Stimulated activated CD8-positive, alpha-beta memory T cell treated with anti-CD3 and anti-CD28 coated beads, Interleukin-4, amount 100 ng/mL, for 48 hours (primary cell): Measurements from ENCODE around the gene HSF4.
A peak's percentile ranks its signal among the peaks of the same experiment; 100 is the strongest.

Source experiments
- DNase-seq: peaks from one replicate; pipeline ENCODE4 v3.0.0-alpha.2; 2020

HSF4 gene

GRCh38 chr16:67169011-67169451, 4.5 kb downstream of the HSF4 start:
- DNase-seq: no peak

DNA sequence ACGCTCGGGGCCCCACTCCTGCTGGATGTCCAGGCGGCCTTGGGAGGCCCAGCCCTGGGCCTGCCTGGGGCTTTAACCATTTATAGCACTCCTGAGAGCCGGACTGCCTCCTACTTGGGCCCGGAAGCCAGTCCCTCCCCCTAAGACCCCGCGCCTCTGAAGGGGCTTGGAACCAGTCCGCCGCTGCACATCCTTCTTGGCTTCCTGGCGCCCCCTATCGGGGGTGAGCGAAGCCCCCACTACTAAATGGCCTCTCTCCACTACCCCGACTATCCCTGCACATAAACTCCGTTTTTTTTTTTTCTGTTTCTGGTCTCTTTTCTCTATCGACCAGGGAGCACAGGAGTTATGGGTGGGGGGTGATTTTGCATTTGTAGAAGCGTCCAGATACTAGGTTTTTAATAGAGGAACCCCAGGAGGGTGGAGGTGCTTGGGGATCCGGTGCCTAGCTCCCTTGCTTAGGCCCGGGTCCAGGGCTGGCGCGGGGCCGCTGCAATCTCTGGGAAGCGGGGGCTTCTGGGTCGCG, 5.2 kb downstream of the HSF4 start:
- DNase-seq: peak; percentile 77

GRCh38 chr16:67170168-67170948, 5.8 kb downstream of the HSF4 start, which contains the start of gene NOL3:
TSS of gene NOL3 (plus strand) at chr16:67170538.
- peak; percentile 73 for DNase-seq

GRCh38 chr16:67170949-67171649, 6.6 kb downstream of the HSF4 start:
- DNase-seq: no peak

- DNase-seq: no peak
Measured at GRCh38 chr16:67173323-67173722, 8.8 kb downstream of the HSF4 start.

- peak; percentile 76 for DNase-seq
Measured at GRCh38 chr16:67173808-67174705, 9.5 kb downstream of the HSF4 start.

GRCh38 chr16:67174706-67175231, 10.2 kb downstream of the HSF4 start:
- no peak for DNase-seq

DNA sequence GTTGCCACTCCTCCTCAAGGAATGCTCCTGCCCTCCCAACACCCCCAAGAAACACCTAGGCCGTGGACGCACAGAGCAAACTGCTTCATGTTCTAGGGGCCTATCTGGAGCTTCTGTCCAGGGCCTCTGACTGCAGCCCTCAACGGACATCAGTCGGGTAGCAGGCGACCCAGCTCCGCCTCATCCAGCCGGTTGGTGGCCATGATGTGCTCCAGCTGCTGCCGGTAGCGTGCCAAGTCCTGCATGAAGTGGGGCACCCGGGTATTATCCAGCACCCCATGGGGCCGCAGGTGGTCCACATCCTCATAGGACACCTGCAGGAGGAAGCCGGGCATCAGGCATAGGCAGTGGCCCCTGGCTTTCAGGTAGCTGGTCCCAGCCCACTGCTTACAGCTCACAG, 12.1 kb downstream of the HSF4 start:
- no peak for DNase-seq

DNA sequence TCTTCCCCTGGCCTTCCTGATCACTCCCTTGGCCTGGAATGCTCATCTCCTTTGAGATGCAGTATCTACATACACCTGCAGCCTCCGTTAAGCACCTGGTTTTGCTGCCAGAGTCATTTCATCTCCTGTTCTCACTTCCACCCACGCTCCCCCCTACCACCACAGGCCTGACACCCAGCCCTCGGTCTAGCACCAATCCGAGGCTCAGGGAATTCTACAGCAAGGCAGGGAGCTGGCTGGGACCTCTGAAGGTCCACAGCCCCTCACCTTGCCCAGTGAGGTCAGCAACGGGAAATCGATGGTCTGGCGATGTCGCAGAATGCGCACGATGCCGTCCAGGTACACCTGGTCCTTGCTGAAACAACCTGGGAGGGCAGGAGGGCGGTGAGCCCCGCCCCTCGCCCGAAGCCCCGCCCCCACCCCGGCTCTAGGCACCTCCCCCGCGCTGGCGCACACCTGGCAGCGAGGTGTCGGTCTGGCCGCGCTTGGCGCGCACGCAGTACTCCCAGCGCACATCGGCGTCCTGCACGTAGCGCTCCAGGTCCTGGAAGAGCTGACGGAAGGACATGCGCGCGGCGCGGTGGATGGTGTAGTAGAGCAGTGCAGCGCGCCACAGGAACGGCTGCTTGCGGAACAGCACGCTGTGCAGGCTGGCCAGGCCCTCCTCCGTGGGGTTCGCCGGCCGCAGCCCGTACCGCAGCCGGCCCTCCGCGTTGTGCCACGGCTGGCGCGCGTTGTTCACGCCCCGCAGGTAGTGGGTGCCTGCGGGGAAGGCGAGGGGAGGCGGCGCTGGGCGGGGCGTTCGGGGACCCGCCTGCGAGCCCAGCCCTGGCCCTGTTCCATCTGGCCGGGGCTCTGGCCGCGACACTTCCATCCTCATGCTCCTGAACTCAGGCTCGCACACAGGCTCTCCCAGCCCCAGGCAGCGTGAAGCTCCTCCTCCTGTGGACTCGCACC, 13.5 kb downstream of the HSF4 start:
- no peak for DNase-seq

GRCh38 chr16:67179421-67180080, 15.0 kb downstream of the HSF4 start:
- no peak for DNase-seq

DNA sequence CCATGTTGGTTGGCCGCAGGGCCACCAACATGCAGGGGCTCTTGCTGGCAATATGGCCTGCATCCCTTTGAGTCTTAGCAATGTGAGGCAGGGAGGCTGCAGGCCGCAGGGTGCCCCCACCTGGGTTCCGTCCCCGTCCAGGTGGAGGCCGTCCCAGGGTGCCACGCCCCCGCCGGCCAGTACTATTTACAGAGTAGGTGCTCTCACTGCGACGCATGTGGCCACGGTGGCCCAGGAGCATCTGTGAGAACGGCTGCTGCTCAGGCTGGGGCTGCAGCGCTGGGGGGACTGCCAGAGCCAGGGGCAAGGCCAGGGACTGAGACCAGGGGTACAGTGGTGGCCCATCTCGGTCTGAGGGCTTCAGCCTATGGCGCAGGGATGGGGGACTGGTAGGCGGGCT, 15.6 kb downstream of the HSF4 start:
- DNase-seq: no peak

DNA sequence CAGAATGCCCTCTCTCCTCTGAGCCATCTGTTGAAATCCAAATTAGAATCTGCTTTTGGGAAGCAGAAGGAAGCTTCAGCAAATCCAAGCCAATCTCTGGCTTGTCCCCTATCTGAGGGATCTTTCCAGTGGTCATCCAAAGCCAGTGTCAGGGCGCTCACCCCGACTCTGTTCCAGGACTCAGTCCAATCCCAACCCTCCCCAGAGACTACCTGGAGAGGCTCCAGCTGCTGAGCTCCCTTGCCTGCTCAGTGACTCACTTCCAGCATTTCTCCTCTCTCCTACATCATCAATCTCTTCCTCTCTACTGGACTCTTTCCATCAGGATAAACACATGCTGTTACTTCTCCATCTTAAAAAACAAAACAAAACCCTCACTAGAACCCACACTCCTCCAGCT, 16.8 kb downstream of the HSF4 start:
- DNase-seq: no peak

- no peak for DNase-seq
Measured at GRCh38 chr16:67182288-67182687, 17.7 kb downstream of the HSF4 start.

DNA sequence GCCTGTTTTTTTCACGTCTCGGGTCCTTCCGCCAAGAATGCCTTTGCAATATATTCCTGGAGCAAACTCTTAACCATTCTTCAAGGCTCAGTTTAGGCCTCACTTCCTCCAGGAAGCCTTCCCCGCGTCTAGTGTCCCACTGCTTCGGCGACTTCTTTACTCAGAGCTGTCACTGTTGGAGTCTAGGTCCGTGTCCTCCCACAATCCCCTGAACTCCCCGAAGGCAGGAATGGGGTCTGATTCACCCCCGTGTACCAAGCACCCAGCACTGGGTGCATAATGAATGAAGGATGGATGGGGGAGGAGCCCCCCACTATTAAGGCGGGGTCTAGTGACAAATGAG, 18.7 kb downstream of the HSF4 start:
- no peak for DNase-seq

- peak; percentile 94 for DNase-seq
Measured at GRCh38 chr16:67183627-67184452, 19.3 kb downstream of the HSF4 start, which contains the start of gene MATCAP1. TSS of gene MATCAP1 (minus strand) at chr16:67183963. CDS start at chr16:67180610, 3,353 bp downstream.

- DNase-seq: no peak
Measured at GRCh38 chr16:67184453-67184994, 20.0 kb downstream of the HSF4 start.

DNA sequence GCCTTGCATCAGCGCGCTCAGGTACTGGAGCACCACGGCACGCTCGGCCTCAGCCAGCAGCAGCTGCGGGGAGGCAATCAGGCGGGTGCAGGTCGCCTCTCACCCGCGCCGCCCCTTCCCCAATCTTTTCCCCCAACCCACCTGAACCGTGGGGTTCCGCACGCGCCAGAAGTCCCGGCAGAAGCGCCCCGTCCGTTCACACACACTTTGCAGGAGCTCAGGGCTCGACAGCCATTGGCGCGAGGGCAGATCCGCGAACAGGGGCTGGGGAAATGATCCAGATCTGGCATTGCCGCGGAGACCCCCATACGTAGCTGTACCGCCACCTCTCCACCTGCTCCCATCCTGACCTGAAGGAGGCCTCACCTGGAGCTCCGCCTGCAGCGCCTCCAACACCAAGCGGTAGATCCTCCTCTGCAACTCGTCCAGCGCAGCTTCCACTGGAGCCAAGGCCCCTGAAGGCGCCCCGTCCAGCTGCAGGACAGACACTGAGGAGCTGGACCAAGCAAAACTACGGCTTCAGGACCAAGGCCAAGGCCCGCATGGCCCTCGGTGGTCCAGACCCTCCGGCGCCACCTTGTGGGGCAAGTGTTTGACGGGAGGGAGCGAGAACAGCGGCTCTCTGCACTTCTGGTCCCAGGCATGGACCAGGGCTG, 20.6 kb downstream of the HSF4 start:
- DNase-seq: peak; percentile 95

- no peak for DNase-seq
Measured at GRCh38 chr16:67185651-67186134, 21.1 kb downstream of the HSF4 start.

GRCh38 chr16:67186550-67186950, 22.0 kb downstream of the HSF4 start:
- no peak for DNase-seq
